ENCODE results near the gene SMPD3.

GRCh38 chr16:68452176-68452575 is 3.9 kb upstream of the SMPD3 start:
- TF ChIP-seq CTCF (IDR thresholded peaks at IDR 0.05) = no peak
- TF ChIP-seq POLR2A (IDR thresholded peaks at IDR 0.05) = no peak
